ENCODE measurements around the gene PAPPA2. TPM values are rescaled to one million over a fixed set of nuclear protein-coding genes. Genes with fewer than 3 reads are reported as not detected.
"Not testable (repeated sequence)": the region's sequence is repeated elsewhere in the genome, so short reads cannot be mapped to it uniquely, and the experiment has no call there.

PAPPA2 gene
- total RNA-seq, 3 donors from 2014 or later = 1.2 to 3.9 (median 2.6) TPM

- intact Hi-C loops (cut with DNase I; ENCODE audit: low total_unique reads) = no loop called here
- Histone ChIP-seq H3K4me1 (no peaks in the 10 kb centered on the region), H3K27ac (no peak overlapping the region), H3K4me3 (no peak overlapping the region), H3K9me3 (no peaks in the 10 kb centered on the region), H3K27me3 (no peaks in the 10 kb centered on the region), H3K36me3 (no peaks in the 10 kb centered on the region)
- TF ChIP-seq POLR2A (IDR thresholded peaks at IDR 0.05) = no peak
- TF ChIP-seq POLR2AphosphoS5 (IDR thresholded peaks at IDR 0.05) = no peak
- TF ChIP-seq CTCF (IDR thresholded peaks at IDR 0.05) = no peak
- no peak for DNase-seq (ENCODE audit: low spot score in 2 of 2)
Measured at GRCh38 chr1:176440176-176440575, 22.8 kb upstream of the PAPPA2 start.

- H3K36me3 ChIP-seq = no peaks in the 10 kb centered on the region
- intact Hi-C loops (cut with DNase I; ENCODE audit: low total_unique reads) = no loop called here
- H3K27ac ChIP-seq = no peak overlapping the region
- no peak for DNase-seq (ENCODE audit: low spot score in 2 of 2)
- H3K4me3 ChIP-seq = no peak overlapping the region
- H3K27me3 ChIP-seq = no peaks in the 10 kb centered on the region
- no peaks in the 10 kb centered on the region for H3K4me1 ChIP-seq
- H3K9me3 ChIP-seq = no peaks in the 10 kb centered on the region
- TF ChIP-seq POLR2A (IDR thresholded peaks at IDR 0.05) = no peak
Measured at GRCh38 chr1:176444286-176444685, 18.7 kb upstream of the PAPPA2 start.

GRCh38 chr1:176445402-176445801 is 17.6 kb upstream of the PAPPA2 start:
- no peak overlapping the region for H3K4me3 ChIP-seq
- TF ChIP-seq POLR2A (IDR thresholded peaks at IDR 0.05) (no peak), POLR2AphosphoS5 (IDR thresholded peaks at IDR 0.05) (no peak), CTCF (IDR thresholded peaks at IDR 0.05) (no peak)

GRCh38 chr1:176448340-176448739 is 14.6 kb upstream of the PAPPA2 start:
- no peaks in the 10 kb centered on the region for H3K4me1 ChIP-seq
- TF ChIP-seq POLR2AphosphoS5 (IDR thresholded peaks at IDR 0.05) (no peak), POLR2A (IDR thresholded peaks at IDR 0.05) (no peak), CTCF (IDR thresholded peaks at IDR 0.05) (no peak)
- no peak overlapping the region for H3K4me3 ChIP-seq
- no peaks in the 10 kb centered on the region for H3K9me3 ChIP-seq
- no peak for DNase-seq (ENCODE audit: low spot score in 2 of 2)
- H3K27me3 ChIP-seq = no peaks in the 10 kb centered on the region
- no peaks in the 10 kb centered on the region for H3K36me3 ChIP-seq
- H3K27ac ChIP-seq = no peak overlapping the region
- intact Hi-C loops (cut with DNase I; ENCODE audit: low total_unique reads) = no loop called here

More at GRCh38 chr1:176445402-176445801, 17.6 kb upstream of the PAPPA2 start:
- Histone ChIP-seq H3K27ac (no peak overlapping the region), H3K36me3 (no peaks in the 10 kb centered on the region), H3K4me1 (no peaks in the 10 kb centered on the region), H3K9me3 (no peaks in the 10 kb centered on the region), H3K27me3 (no peaks in the 10 kb centered on the region)
- intact Hi-C loops (cut with DNase I; ENCODE audit: low total_unique reads) = no loop called here
- DNase-seq (ENCODE audit: low spot score in 2 of 2) = no peak

GRCh38 chr1:176450526-176450925 is 12.4 kb upstream of the PAPPA2 start:
- no peak for DNase-seq (ENCODE audit: low spot score in 2 of 2)
- intact Hi-C loops (cut with DNase I; ENCODE audit: low total_unique reads) = no loop called here
- Histone ChIP-seq H3K36me3 (no peaks in the 10 kb centered on the region), H3K4me3 (no peak overlapping the region), H3K4me1 (no peaks in the 10 kb centered on the region), H3K27me3 (no peaks in the 10 kb centered on the region), H3K9me3 (no peaks in the 10 kb centered on the region), H3K27ac (no peak overlapping the region)
- TF ChIP-seq CTCF (IDR thresholded peaks at IDR 0.05) (no peak), POLR2AphosphoS5 (IDR thresholded peaks at IDR 0.05) (no peak), POLR2A (IDR thresholded peaks at IDR 0.05) (no peak)

GRCh38 chr1:176451741-176452140 is 11.2 kb upstream of the PAPPA2 start:
- H3K27me3 ChIP-seq; H3K9me3 ChIP-seq; intact Hi-C loops (cut with DNase I; ENCODE audit: low total_unique reads); H3K27ac ChIP-seq; H3K4me3 ChIP-seq; H3K4me1 ChIP-seq; DNase-seq (ENCODE audit: low spot score in 2 of 2); H3K36me3 ChIP-seq: not testable (repeated sequence)

All from breast epithelium (tissue), 4 donors.